Measurements from ENCODE around the gene LMO1. TPM values are rescaled to one million over a fixed set of nuclear protein-coding genes. Genes with fewer than 3 reads are reported as not detected.

LMO1 gene
- total RNA-seq, 1 experiment from 2014 or later = 0.27 TPM

DNA sequence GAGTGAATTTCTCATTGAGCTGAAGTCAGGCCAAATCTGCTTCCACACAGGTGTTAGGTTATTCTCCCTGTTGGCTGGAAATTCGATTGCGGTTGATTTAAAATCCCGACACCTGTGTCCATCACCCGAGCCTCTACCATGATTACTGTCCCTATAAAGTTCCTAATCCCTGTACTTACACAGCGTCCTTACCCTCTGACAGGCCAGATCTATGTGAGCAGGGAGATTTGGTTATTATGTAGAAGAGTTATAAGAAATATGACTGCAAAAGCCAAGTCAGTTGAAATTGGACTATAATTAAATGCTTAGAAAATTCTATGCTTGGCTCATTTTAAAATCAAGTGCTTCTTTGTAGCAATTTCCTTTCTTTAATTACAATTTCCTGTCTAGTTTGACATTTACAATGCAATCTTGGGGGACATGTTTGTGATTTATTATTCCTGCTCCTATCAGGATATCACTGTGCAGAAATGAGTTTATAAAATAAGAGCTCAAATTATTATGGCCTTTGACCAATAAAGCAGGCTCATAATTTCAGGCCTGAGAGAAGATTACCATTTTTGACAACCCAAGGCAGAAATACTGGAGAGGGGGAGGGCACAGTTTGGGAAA is 32.5 kb upstream of the LMO1 start:
- CTCF ChIA-PET = no interaction called here
- no TSS peak for BruUV-seq (replicated peaks)
- Histone ChIP-seq H4K20me1 (ENCODE audit: insufficient read depth) (no peaks in the 10 kb centered on the region), H3K27ac (ENCODE audit: low read depth, low read length) (no peak overlapping the region), H3K4me1 (ENCODE audit: control insufficient read depth in 1 of 2, insufficient read depth in 2 of 2, low read length in 2 of 2) (no peaks in the 10 kb centered on the region), H3K4me3 (replicated peaks in 1 of 2; ENCODE audit: low read depth in 1 of 2, low read length in 2 of 2) (no peak overlapping the region), H3K36me3 (ENCODE audit: control insufficient read depth in 1 of 2, insufficient read depth in 2 of 2, low read length in 2 of 2) (no peaks in the 10 kb centered on the region), H3K4me2 (ENCODE audit: low read length) (no peak overlapping the region), H3K9me3 (ENCODE audit: control insufficient read depth in 1 of 2, insufficient read depth in 1 of 2, low read depth in 1 of 2, low read length in 2 of 2) (no peaks in the 10 kb centered on the region), H3K9me2 (ENCODE audit: insufficient read depth) (no peaks in the 10 kb centered on the region), H3K27me3 (ENCODE audit: insufficient read depth, low read length) (peaks cover 4% of the 10 kb centered on the region; the same call in 1 of the 2 replicates), H3K9ac (ENCODE audit: low read length) (no peak overlapping the region), H2AFZ (ENCODE audit: low read depth, low read length, poor library complexity, severe bottlenecking) (no peak overlapping the region), H3K79me2 (ENCODE audit: insufficient read depth, low read length) (no peaks in the 10 kb centered on the region)
- TF ChIP-seq RAD21 (IDR thresholded peaks at IDR 0.05; ENCODE audit: low read depth) (no peak), ELF1 (IDR thresholded peaks at IDR 0.05; ENCODE audit: borderline replicate concordance, low read depth) (no peak), ATF3 (IDR thresholded peaks at IDR 0.05) (no peak), MAX (IDR thresholded peaks at IDR 0.05) (no peak), CBX3 (IDR thresholded peaks at IDR 0.05; ENCODE audit: low read depth) (no peak), SIN3A (IDR thresholded peaks at IDR 0.05; ENCODE audit: low read depth) (no peak), POLR2A (IDR thresholded peaks at IDR 0.05; ENCODE audit: borderline replicate concordance, extremely low read depth, insufficient read depth, insufficient read length) (no peak)
- TF ChIP-seq, protein P1, sequence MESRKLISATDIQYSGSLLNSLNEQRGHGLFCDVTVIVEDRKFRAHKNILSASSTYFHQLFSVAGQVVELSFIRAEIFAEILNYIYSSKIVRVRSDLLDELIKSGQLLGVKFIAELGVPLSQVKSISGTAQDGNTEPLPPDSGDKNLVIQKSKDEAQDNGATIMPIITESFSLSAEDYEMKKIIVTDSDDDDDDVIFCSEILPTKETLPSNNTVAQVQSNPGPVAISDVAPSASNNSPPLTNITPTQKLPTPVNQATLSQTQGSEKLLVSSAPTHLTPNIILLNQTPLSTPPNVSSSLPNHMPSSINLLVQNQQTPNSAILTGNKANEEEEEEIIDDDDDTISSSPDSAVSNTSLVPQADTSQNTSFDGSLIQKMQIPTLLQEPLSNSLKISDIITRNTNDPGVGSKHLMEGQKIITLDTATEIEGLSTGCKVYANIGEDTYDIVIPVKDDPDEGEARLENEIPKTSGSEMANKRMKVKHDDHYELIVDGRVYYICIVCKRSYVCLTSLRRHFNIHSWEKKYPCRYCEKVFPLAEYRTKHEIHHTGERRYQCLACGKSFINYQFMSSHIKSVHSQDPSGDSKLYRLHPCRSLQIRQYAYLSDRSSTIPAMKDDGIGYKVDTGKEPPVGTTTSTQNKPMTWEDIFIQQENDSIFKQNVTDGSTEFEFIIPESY (IDR thresholded peaks at IDR 0.05; ENCODE audit: extremely low read depth, insufficient replicate concordance, low read length) = no peak
- TF ChIP-seq, protein P2, sequence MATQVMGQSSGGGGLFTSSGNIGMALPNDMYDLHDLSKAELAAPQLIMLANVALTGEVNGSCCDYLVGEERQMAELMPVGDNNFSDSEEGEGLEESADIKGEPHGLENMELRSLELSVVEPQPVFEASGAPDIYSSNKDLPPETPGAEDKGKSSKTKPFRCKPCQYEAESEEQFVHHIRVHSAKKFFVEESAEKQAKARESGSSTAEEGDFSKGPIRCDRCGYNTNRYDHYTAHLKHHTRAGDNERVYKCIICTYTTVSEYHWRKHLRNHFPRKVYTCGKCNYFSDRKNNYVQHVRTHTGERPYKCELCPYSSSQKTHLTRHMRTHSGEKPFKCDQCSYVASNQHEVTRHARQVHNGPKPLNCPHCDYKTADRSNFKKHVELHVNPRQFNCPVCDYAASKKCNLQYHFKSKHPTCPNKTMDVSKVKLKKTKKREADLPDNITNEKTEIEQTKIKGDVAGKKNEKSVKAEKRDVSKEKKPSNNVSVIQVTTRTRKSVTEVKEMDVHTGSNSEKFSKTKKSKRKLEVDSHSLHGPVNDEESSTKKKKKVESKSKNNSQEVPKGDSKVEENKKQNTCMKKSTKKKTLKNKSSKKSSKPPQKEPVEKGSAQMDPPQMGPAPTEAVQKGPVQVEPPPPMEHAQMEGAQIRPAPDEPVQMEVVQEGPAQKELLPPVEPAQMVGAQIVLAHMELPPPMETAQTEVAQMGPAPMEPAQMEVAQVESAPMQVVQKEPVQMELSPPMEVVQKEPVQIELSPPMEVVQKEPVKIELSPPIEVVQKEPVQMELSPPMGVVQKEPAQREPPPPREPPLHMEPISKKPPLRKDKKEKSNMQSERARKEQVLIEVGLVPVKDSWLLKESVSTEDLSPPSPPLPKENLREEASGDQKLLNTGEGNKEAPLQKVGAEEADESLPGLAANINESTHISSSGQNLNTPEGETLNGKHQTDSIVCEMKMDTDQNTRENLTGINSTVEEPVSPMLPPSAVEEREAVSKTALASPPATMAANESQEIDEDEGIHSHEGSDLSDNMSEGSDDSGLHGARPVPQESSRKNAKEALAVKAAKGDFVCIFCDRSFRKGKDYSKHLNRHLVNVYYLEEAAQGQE (IDR thresholded peaks at IDR 0.05; ENCODE audit: low read depth) = no peak
- DNase-seq (ENCODE audit: low read depth, low spot score) (no peak), ATAC-seq (no peak)
- intact Hi-C loops (cut with micrococcal nuclease) = no loop called here
- POLR2A ChIA-PET = no interaction called here
- RAD21 ChIA-PET (ENCODE audit: low non-redundant PET in 1 of 2, low total read pairs in 2 of 2, uncharacterized antibody in 2 of 2, unreplicated experiment in 2 of 2) = no interaction called here

All from HCT116 (cell line).